Measurements from ENCODE around the gene ACP1. TPM values are rescaled to one million over a fixed set of nuclear protein-coding genes. Genes with fewer than 3 reads are reported as not detected.

ACP1 gene
- total and polyA plus RNA-seq, 2 experiments from 2014 or later, result 189 to 281 TPM

GRCh38 chr2:314561-315336 lies 50.0 kb downstream of the ACP1 start:
- Mint-ChIP-seq H3K9me3 (no peaks in the 10 kb centered on the region; the same call in 2 of the 3 replicates), H3K4me1 (peaks cover 31% of the 10 kb centered on the region), H3K4me3 (no peak overlapping the region), H3K27me3 (ENCODE audit: insufficient read depth, low read depth, poor library complexity) (peaks cover 2% of the 10 kb centered on the region), H3K36me3 (ENCODE audit: low read depth) (no peaks in the 10 kb centered on the region; the same call in 2 of the 3 replicates), H3K27ac (no peak overlapping the region)
- no peak for TF ChIP-seq NANOG (IDR thresholded peaks at IDR 0.05; ENCODE audit: borderline replicate concordance)
- no peak for TF ChIP-seq CTCF (conservative IDR thresholded peaks at IDR 0.05; ENCODE audit: low read depth in 2 of 2)
- no peak for TF ChIP-seq CREB1 (CRISPR knock-in tag; IDR thresholded peaks at IDR 0.05; ENCODE audit: low read depth)
- TF ChIP-seq ZNF114 (CRISPR knock-in tag; IDR thresholded peaks at IDR 0.05), result no peak
- TF ChIP-seq STAT1 (IDR thresholded peaks at IDR 0.05; ENCODE audit: unreplicated experiment), result no peak
- TF ChIP-seq EZH2phosphoT487 (IDR thresholded peaks at IDR 0.05; ENCODE audit: unreplicated experiment), result no peak
- TF ChIP-seq EZH2 (IDR thresholded peaks at IDR 0.05; ENCODE audit: low read depth, unreplicated experiment), result no peak
- no peak for TF ChIP-seq ZNF462 (CRISPR knock-in tag; IDR thresholded peaks at IDR 0.05)
- TF ChIP-seq REST (IDR thresholded peaks at IDR 0.05; ENCODE audit: unreplicated experiment), result no peak
- no peak for TF ChIP-seq POLR2AphosphoS5 (IDR thresholded peaks at IDR 0.05; ENCODE audit: low read depth)
- TF ChIP-seq JUNB (IDR thresholded peaks at IDR 0.05; ENCODE audit: unreplicated experiment), result no peak
- TF ChIP-seq ETS1 (IDR thresholded peaks at IDR 0.05), result no peak
- no peak for TF ChIP-seq ZNF331 (CRISPR knock-in tag; IDR thresholded peaks at IDR 0.05; ENCODE audit: low read depth)
- H4K20me1 ChIP-seq (replicated peaks; ENCODE audit: insufficient read depth), result no peaks in the 10 kb centered on the region
- H3K4me2 ChIP-seq, result no peak overlapping the region
- no peaks in the 10 kb centered on the region for H3K27me3 ChIP-seq (ENCODE audit: insufficient read depth)
- H3F3A ChIP-seq (replicated peaks; ENCODE audit: low read depth), result no peaks in the 10 kb centered on the region; the same call in 1 of the 2 replicates
- H3K4me1 ChIP-seq (ENCODE audit: insufficient read depth), result peaks cover 6% of the 10 kb centered on the region
- H3K9me2 ChIP-seq (ENCODE audit: insufficient read depth), result no peaks in the 10 kb centered on the region
- peak overlapping the region; percentile 56; the same call in 1 of the 2 replicates for H2AFZ ChIP-seq
- no peak overlapping the region for H3K27ac ChIP-seq (ENCODE audit: low read depth)
- H3K4me3 ChIP-seq, result no peak overlapping the region
- ATAC-seq, result no peak; the same call in 2 of the 3 replicates
- no peaks in the 10 kb centered on the region for H3K36me3 ChIP-seq (ENCODE audit: insufficient read depth)
- DNase-seq (ENCODE audit: low spot score), result no peak
- no peaks in the 10 kb centered on the region for H3K79me2 ChIP-seq (replicated peaks; ENCODE audit: insufficient read depth)

Measured in GM23338 (cell line).